Smooth muscle cell (in vitro differentiated cells): ENCODE results near the gene SMAP1. TPM values are rescaled to one million over a fixed set of nuclear protein-coding genes. Genes with fewer than 3 reads are reported as not detected.

Experiments
- DNase-seq: peaks from one replicate; lab custom pipeline; 2025; ENCODE audit not compliant: unreplicated experiment; lab: John Stamatoyannopoulos, UW
- H2AFZ ChIP-seq: fragments of 200-600 bp; sonication (generic); 2 replicates; pipeline ENCODE4 v1.6.0; 2016; ENCODE audit warnings: antibody characterized with exemption, low read depth, mild to moderate bottlenecking
- H3F3A ChIP-seq: fragments of 200-600 bp; sonication (generic); 2 replicates; pipeline ENCODE4 v1.6.0; 2017; ENCODE audit warnings: antibody characterized with exemption, low read depth
- H3K27ac ChIP-seq: fragments of 200-600 bp; sonication (generic); 2 replicates; pipeline ENCODE4 v1.5.1; 2016; ENCODE audit warnings: low read depth, mild to moderate bottlenecking
- H3K27me3 ChIP-seq: fragments of 200-600 bp; sonication (generic); 2 replicates; pipeline ENCODE4 v1.6.1; 2016; ENCODE audit warnings: low read depth, mild to moderate bottlenecking
- H3K36me3 ChIP-seq: fragments of 200-600 bp; sonication (generic); 2 replicates; pipeline ENCODE4 v1.5.1; 2016; ENCODE audit warnings: low read depth
- H3K4me1 ChIP-seq: fragments of 200-600 bp; sonication (generic); 2 replicates; pipeline ENCODE4 v1.5.1; 2016; ENCODE audit warnings: low read depth
- H3K4me2 ChIP-seq: fragments of 200-600 bp; sonication (generic); 2 replicates; pipeline ENCODE4 v1.6.0; 2016; ENCODE audit warnings: mild to moderate bottlenecking
- H3K4me3 ChIP-seq: fragments of 200-600 bp; sonication (generic); 2 replicates; pipeline ENCODE4 v1.5.1; 2016; ENCODE audit warnings: mild to moderate bottlenecking
- H3K79me2 ChIP-seq: fragments of 200-600 bp; sonication (generic); 2 replicates; pipeline ENCODE4 v1.6.0; 2016; ENCODE audit warnings: low read depth, mild to moderate bottlenecking
- H3K9ac ChIP-seq: fragments of 200-600 bp; sonication (generic); 2 replicates; pipeline ENCODE4 v1.6.0; 2016; ENCODE audit warnings: low read depth
- H3K9me3 ChIP-seq: fragments of 200-600 bp; sonication (generic); replicated peaks from 2 replicates; pipeline ENCODE4 v1.5.1; 2016; ENCODE audit warnings: low read depth
- H4K20me1 ChIP-seq: fragments of 200-600 bp; sonication (generic); 2 replicates; pipeline ENCODE4 v1.6.0; 2016; ENCODE audit warnings: low read depth
- CTCF ChIP-seq: fragments of 200-600 bp; sonication (generic); IDR thresholded peaks from 2 replicates; pipeline ENCODE4 v1.5.1; 2017; ENCODE audit warnings: borderline replicate concordance, mild to moderate bottlenecking, antibody characterized with exemption; ENCODE audit not compliant: insufficient read depth, poor library complexity, severe bottlenecking
- WGBS: methylation state at CpG from one replicate; pipeline ENCODE4 v1.1.7; 2016; ENCODE audit warnings: low lambda C conversion rate; 5-methylcytosine and 5-hydroxymethylcytosine counted together
- polyA plus RNA-seq: library from polyadenylated mRNA; unstranded; fragments of >200 nt; fragmentation: Nextera tagmentation; extraction: Ambion mirVana; gene quantifications from 2 replicates; pipeline ENCODE4 v1.2.1, GENCODE V29; 2016
- total RNA-seq: library from RNA; depleted of rRNA; stranded (reverse); fragments of >200 nt; gene quantifications from 2 replicates; pipeline ENCODE4 v1.2.3, GENCODE V29; 2014

Gene SMAP1
- total and polyA plus RNA-seq, 2 experiments from 2014 or later, result 21.7 to 39.8 TPM

GRCh38 chr6:70638468-70638867, 29.2 kb upstream of the SMAP1 start:
- H3K4me1 ChIP-seq, result no peaks in the 10 kb centered on the region
- no peak overlapping the region for H3K4me2 ChIP-seq
- WGBS, result 92% methylated on average over 1 of the region's 1 CpG
- no peaks in the 10 kb centered on the region for H3K79me2 ChIP-seq
- no peak overlapping the region for H3K27ac ChIP-seq
- no peaks in the 10 kb centered on the region for H3F3A ChIP-seq
- no peak for DNase-seq
- no peak for TF ChIP-seq CTCF
- H3K36me3 ChIP-seq, result no peaks in the 10 kb centered on the region
- no peaks in the 10 kb centered on the region for H3K27me3 ChIP-seq
- no peak overlapping the region for H3K4me3 ChIP-seq
- no peaks in the 10 kb centered on the region for H3K9me3 ChIP-seq
- no peak overlapping the region for H3K9ac ChIP-seq
- H2AFZ ChIP-seq, result no peak overlapping the region
- no peaks in the 10 kb centered on the region for H4K20me1 ChIP-seq

DNA sequence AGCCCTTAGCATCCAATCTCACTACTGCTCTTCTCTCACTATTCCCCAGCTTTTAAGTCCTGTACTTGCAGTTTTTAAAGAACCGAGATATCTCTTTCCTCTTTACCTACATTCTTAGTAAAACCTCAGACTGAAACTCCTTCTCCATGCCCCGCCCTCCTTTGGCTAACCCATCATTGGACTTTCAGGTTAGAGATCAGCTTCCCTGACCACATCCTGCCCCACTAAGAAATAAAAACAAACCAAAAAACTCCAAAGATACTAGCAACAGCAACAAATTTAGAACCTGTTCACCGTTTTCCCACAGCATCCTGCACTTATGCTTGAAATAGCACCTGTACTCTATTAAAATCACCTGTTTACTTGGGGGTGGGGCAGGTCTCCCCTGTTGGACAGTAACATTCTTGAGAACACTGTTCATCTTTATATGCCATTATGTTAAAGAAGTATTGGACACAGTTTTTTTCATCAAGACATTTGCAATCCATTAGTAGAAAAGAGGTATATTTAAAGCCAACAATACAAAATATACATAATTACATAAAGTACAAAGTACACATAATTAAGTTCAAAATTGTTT, 16.3 kb upstream of the SMAP1 start:
- Histone ChIP-seq H3K9me3 (no peaks in the 10 kb centered on the region), H3F3A (no peaks in the 10 kb centered on the region), H3K4me2 (no peak overlapping the region), H3K36me3 (no peaks in the 10 kb centered on the region), H2AFZ (no peak overlapping the region), H3K4me1 (no peaks in the 10 kb centered on the region), H3K9ac (no peak overlapping the region), H3K27ac (no peak overlapping the region), H3K27me3 (no peaks in the 10 kb centered on the region), H3K4me3 (no peak overlapping the region), H4K20me1 (no peaks in the 10 kb centered on the region), H3K79me2 (no peaks in the 10 kb centered on the region)
- DNase-seq, result no peak
- TF ChIP-seq CTCF, result no peak
- 90% methylated on average over 3 of the region's 3 CpGs for WGBS

- TF ChIP-seq CTCF, result no peak
- WGBS, result 93% methylated on average over 1 of the region's 1 CpG
Observed at GRCh38 chr6:70652216-70652615, 15.5 kb upstream of the SMAP1 start.

DNA sequence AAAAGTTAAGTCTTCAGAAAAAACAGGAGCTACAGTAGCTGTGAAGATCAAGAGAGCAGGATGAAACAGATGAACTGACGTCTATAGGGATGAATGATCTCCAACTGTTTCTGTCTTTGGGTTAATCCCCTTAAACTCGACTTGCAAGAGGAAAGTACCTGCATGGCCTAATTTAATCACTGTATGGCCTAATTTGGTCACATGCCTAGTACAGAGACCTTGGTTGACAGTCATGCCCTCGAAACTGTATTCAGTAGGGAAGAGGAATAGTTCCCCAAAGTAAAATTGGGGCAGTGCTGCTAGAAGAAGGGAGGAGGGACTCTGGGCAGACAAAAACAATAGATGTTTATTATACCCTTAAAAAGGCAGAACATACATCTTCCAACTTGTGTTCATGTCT, 10.0 kb upstream of the SMAP1 start:
- Histone ChIP-seq H3K79me2 (no peaks in the 10 kb centered on the region), H4K20me1 (no peaks in the 10 kb centered on the region), H3K36me3 (no peaks in the 10 kb centered on the region), H3K9ac (no peak overlapping the region), H3K27ac (no peak overlapping the region), H3K4me2 (no peak overlapping the region), H2AFZ (no peak overlapping the region), H3K27me3 (no peaks in the 10 kb centered on the region), H3K4me1 (no peaks in the 10 kb centered on the region), H3K4me3 (no peak overlapping the region), H3F3A (no peaks in the 10 kb centered on the region), H3K9me3 (no peaks in the 10 kb centered on the region)
- no peak for TF ChIP-seq CTCF
- no peak for DNase-seq
- WGBS, result 60% methylated on average over 3 of the region's 3 CpGs

More at GRCh38 chr6:70652216-70652615, 15.5 kb upstream of the SMAP1 start:
- H3K4me1 ChIP-seq, result no peaks in the 10 kb centered on the region
- H4K20me1 ChIP-seq, result no peaks in the 10 kb centered on the region
- no peaks in the 10 kb centered on the region for H3K79me2 ChIP-seq
- no peak for DNase-seq
- no peaks in the 10 kb centered on the region for H3K9me3 ChIP-seq
- H2AFZ ChIP-seq, result no peak overlapping the region
- no peak overlapping the region for H3K4me3 ChIP-seq
- H3K27me3 ChIP-seq, result no peaks in the 10 kb centered on the region
- H3K4me2 ChIP-seq, result no peak overlapping the region
- H3F3A ChIP-seq, result no peaks in the 10 kb centered on the region
- H3K9ac ChIP-seq, result no peak overlapping the region
- no peak overlapping the region for H3K27ac ChIP-seq
- no peaks in the 10 kb centered on the region for H3K36me3 ChIP-seq
